ENCODE measurements around the gene METTL25.

The METTL25 gene

DNA sequence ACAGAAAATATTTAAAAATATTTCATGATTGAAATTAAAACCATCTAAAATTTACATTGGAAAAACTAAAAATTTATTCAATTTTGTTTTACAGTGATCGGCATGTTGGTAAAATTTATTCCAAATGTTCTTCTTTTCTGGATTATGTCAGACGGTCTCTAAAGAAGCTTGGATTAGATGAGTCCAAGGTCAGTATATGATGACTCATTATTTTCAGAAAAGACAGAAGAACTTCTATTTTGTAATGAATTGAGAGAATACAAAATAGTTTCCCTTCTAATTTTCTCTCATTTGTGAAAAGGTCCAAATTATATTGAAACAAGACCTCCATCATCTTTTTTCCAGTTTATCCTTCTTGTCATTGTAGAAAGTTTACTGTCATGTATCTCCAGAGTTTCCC is 98.3 kb downstream of the METTL25 start:
- H3K4me2 ChIP-seq (ENCODE audit: low read length) = no peak overlapping the region
- H3K4me1 ChIP-seq = no peaks in the 10 kb centered on the region
- no peak overlapping the region for H3K9ac ChIP-seq
- H3K79me2 ChIP-seq = no peaks in the 10 kb centered on the region
- H3K36me3 ChIP-seq (ENCODE audit: control insufficient read depth, insufficient read depth, low read length) = no peaks in the 10 kb centered on the region
- TF ChIP-seq, protein P1, sequence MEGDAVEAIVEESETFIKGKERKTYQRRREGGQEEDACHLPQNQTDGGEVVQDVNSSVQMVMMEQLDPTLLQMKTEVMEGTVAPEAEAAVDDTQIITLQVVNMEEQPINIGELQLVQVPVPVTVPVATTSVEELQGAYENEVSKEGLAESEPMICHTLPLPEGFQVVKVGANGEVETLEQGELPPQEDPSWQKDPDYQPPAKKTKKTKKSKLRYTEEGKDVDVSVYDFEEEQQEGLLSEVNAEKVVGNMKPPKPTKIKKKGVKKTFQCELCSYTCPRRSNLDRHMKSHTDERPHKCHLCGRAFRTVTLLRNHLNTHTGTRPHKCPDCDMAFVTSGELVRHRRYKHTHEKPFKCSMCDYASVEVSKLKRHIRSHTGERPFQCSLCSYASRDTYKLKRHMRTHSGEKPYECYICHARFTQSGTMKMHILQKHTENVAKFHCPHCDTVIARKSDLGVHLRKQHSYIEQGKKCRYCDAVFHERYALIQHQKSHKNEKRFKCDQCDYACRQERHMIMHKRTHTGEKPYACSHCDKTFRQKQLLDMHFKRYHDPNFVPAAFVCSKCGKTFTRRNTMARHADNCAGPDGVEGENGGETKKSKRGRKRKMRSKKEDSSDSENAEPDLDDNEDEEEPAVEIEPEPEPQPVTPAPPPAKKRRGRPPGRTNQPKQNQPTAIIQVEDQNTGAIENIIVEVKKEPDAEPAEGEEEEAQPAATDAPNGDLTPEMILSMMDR (IDR thresholded peaks at IDR 0.05) = no peak
- H3K4me3 ChIP-seq (ENCODE audit: low read depth, low read length) = no peak overlapping the region
- H3K27ac ChIP-seq = no peak overlapping the region
- no peaks in the 10 kb centered on the region for H3K9me3 ChIP-seq (ENCODE audit: control insufficient read depth, low read length)
- H3K27me3 ChIP-seq (ENCODE audit: control insufficient read depth, insufficient read depth, low read length) = no peaks in the 10 kb centered on the region
- no peak overlapping the region for H2AFZ ChIP-seq

DNA sequence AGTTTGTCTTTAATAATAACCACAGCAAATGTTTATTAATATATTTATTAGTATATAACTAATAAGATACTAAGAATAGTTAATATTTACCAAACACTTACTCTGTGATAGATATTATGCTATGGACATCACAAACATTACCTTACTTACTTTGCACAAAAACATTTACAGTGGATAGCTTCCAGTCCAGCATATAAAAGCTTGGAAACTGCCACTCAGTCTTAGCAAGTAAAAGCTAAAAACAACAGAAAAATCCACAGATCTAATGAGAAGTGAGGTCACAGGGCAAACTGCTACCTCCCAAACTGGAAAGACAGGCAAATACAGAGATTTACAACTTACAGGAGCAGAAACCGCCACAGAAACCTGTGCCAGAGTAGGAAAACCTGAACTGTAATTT is 99.8 kb downstream of the METTL25 start:
- H3K4me1 ChIP-seq = no peaks in the 10 kb centered on the region
- no peaks in the 10 kb centered on the region for H3K27me3 ChIP-seq (ENCODE audit: control insufficient read depth, insufficient read depth, low read length)
- H3K4me3 ChIP-seq (ENCODE audit: low read depth, low read length) = no peak overlapping the region
- H3K4me2 ChIP-seq (ENCODE audit: low read length) = no peak overlapping the region
- TF ChIP-seq, protein P1 (IDR thresholded peaks at IDR 0.05) = no peak
- no peaks in the 10 kb centered on the region for H3K36me3 ChIP-seq (ENCODE audit: control insufficient read depth, insufficient read depth, low read length)
- no peaks in the 10 kb centered on the region for H3K79me2 ChIP-seq
- no peak overlapping the region for H3K27ac ChIP-seq
- no peak overlapping the region for H3K9ac ChIP-seq
- no peak overlapping the region for H2AFZ ChIP-seq
- no peaks in the 10 kb centered on the region for H3K9me3 ChIP-seq (ENCODE audit: control insufficient read depth, low read length)

- Histone ChIP-seq H3K27ac (no peak overlapping the region), H3K4me2 (ENCODE audit: low read length) (no peak overlapping the region), H3K79me2 (no peaks in the 10 kb centered on the region)
These were observed 103.1 kb downstream of the METTL25 start for GRCh38 chr12:82461393-82461792.

GRCh38 chr12:82461836-82462235 is 103.5 kb downstream of the METTL25 start:
- Histone ChIP-seq H3K4me1 (no peaks in the 10 kb centered on the region), H3K27me3 (ENCODE audit: control insufficient read depth, insufficient read depth, low read length) (no peaks in the 10 kb centered on the region), H3K4me2 (ENCODE audit: low read length) (no peak overlapping the region), H3K27ac (no peak overlapping the region), H2AFZ (no peak overlapping the region), H3K79me2 (no peaks in the 10 kb centered on the region), H3K9ac (no peak overlapping the region), H3K9me3 (ENCODE audit: control insufficient read depth, low read length) (no peaks in the 10 kb centered on the region), H3K4me3 (ENCODE audit: low read depth, low read length) (no peak overlapping the region), H3K36me3 (ENCODE audit: control insufficient read depth, insufficient read depth, low read length) (no peaks in the 10 kb centered on the region)
- TF ChIP-seq, protein P1 (IDR thresholded peaks at IDR 0.05) = no peak

More at GRCh38 chr12:82461393-82461792, 103.1 kb downstream of the METTL25 start:
- Histone ChIP-seq H3K9me3 (ENCODE audit: control insufficient read depth, low read length) (no peaks in the 10 kb centered on the region), H2AFZ (no peak overlapping the region), H3K27me3 (ENCODE audit: control insufficient read depth, insufficient read depth, low read length) (no peaks in the 10 kb centered on the region), H3K4me3 (ENCODE audit: low read depth, low read length) (no peak overlapping the region), H3K36me3 (ENCODE audit: control insufficient read depth, insufficient read depth, low read length) (no peaks in the 10 kb centered on the region), H3K9ac (no peak overlapping the region), H3K4me1 (no peaks in the 10 kb centered on the region)
- TF ChIP-seq, protein P1 (IDR thresholded peaks at IDR 0.05) = no peak

- Histone ChIP-seq H3K4me2 (ENCODE audit: low read length) (no peak overlapping the region), H3K27me3 (ENCODE audit: control insufficient read depth, insufficient read depth, low read length) (no peaks in the 10 kb centered on the region), H3K4me3 (ENCODE audit: low read depth, low read length) (no peak overlapping the region), H3K27ac (no peak overlapping the region), H3K79me2 (no peaks in the 10 kb centered on the region), H3K36me3 (ENCODE audit: control insufficient read depth, insufficient read depth, low read length) (no peaks in the 10 kb centered on the region), H3K9ac (no peak overlapping the region), H3K4me1 (no peaks in the 10 kb centered on the region), H2AFZ (no peak overlapping the region), H3K9me3 (ENCODE audit: control insufficient read depth, low read length) (no peaks in the 10 kb centered on the region)
- TF ChIP-seq, protein P1 (IDR thresholded peaks at IDR 0.05) = no peak
These were observed 110.2 kb downstream of the METTL25 start for GRCh38 chr12:82468563-82468962.

Measured in parathyroid adenoma (tissue), 2 donors.